Activated naive CD8-positive, alpha-beta T cell (primary cell): ENCODE measurements around the gene TRIM44.
"Not testable (repeated sequence)": the region's sequence is repeated elsewhere in the genome, so short reads cannot be mapped to it uniquely, and the experiment has no call there.

Experiments used
- H3K27ac Mint-ChIP-seq: one replicate; pipeline ENCODE4 v1.8.0; 2021; ENCODE audit warnings: mixed read lengths
- H3K27me3 Mint-ChIP-seq: one replicate; pipeline ENCODE4 v1.8.0; 2021; ENCODE audit warnings: mixed read lengths
- H3K36me3 Mint-ChIP-seq: one replicate; pipeline ENCODE4 v1.8.0; 2021; ENCODE audit warnings: mixed read lengths
- H3K4me1 Mint-ChIP-seq: one replicate; pipeline ENCODE4 v1.8.0; 2021; ENCODE audit warnings: low read depth, mixed read lengths
- H3K4me3 Mint-ChIP-seq: one replicate; pipeline ENCODE4 v1.8.0; 2021; ENCODE audit warnings: mild to moderate bottlenecking, mixed read lengths
- H3K9me3 Mint-ChIP-seq: one replicate; pipeline ENCODE4 v1.8.0; 2021; ENCODE audit warnings: low read depth, mixed read lengths

The TRIM44 gene

GRCh38 chr11:35855671-35856070 is 193.1 kb downstream of the TRIM44 start:
- Mint-ChIP-seq H3K27me3 (no peaks in the 10 kb centered on the region), H3K36me3 (no peaks in the 10 kb centered on the region), H3K4me3 (no peak overlapping the region), H3K4me1 (no peaks in the 10 kb centered on the region), H3K9me3 (no peaks in the 10 kb centered on the region), H3K27ac (no peak overlapping the region)

- Mint-ChIP-seq H3K4me3 (no peak overlapping the region), H3K4me1 (no peaks in the 10 kb centered on the region), H3K36me3 (no peaks in the 10 kb centered on the region), H3K9me3 (no peaks in the 10 kb centered on the region), H3K27ac (no peak overlapping the region), H3K27me3 (no peaks in the 10 kb centered on the region)
These were observed 193.7 kb downstream of the TRIM44 start for GRCh38 chr11:35856259-35856658.

GRCh38 chr11:35856756-35857155 is 194.2 kb downstream of the TRIM44 start:
- H3K27ac Mint-ChIP-seq: no peak overlapping the region
- no peaks in the 10 kb centered on the region for H3K4me1 Mint-ChIP-seq
- H3K9me3 Mint-ChIP-seq: no peaks in the 10 kb centered on the region
- no peak overlapping the region for H3K4me3 Mint-ChIP-seq
- no peaks in the 10 kb centered on the region for H3K36me3 Mint-ChIP-seq
- peaks cover 2% of the 10 kb centered on the region for H3K27me3 Mint-ChIP-seq

- Mint-ChIP-seq H3K4me1 (no peaks in the 10 kb centered on the region), H3K27me3 (peaks cover 3% of the 10 kb centered on the region), H3K9me3 (no peaks in the 10 kb centered on the region), H3K4me3 (no peak overlapping the region), H3K36me3 (no peaks in the 10 kb centered on the region), H3K27ac (no peak overlapping the region)
These were observed 195.3 kb downstream of the TRIM44 start for GRCh38 chr11:35857922-35858321.

GRCh38 chr11:35859301-35859700 is 196.7 kb downstream of the TRIM44 start:
- H3K27ac Mint-ChIP-seq: no peak overlapping the region
- H3K27me3 Mint-ChIP-seq: peaks cover 8% of the 10 kb centered on the region

GRCh38 chr11:35860194-35860593 is 197.6 kb downstream of the TRIM44 start:
- not testable (repeated sequence) for H3K9me3 Mint-ChIP-seq, H3K4me3 Mint-ChIP-seq, H3K27me3 Mint-ChIP-seq, H3K4me1 Mint-ChIP-seq, H3K27ac Mint-ChIP-seq, H3K36me3 Mint-ChIP-seq

More at GRCh38 chr11:35859301-35859700, 196.7 kb downstream of the TRIM44 start:
- Mint-ChIP-seq H3K4me1 (no peaks in the 10 kb centered on the region), H3K36me3 (no peaks in the 10 kb centered on the region), H3K4me3 (no peak overlapping the region), H3K9me3 (no peaks in the 10 kb centered on the region)

- Mint-ChIP-seq H3K4me1 (no peaks in the 10 kb centered on the region), H3K4me3 (no peak overlapping the region), H3K27me3 (peaks cover 8% of the 10 kb centered on the region), H3K27ac (no peak overlapping the region), H3K36me3 (no peaks in the 10 kb centered on the region), H3K9me3 (no peaks in the 10 kb centered on the region)
These were observed 198.6 kb downstream of the TRIM44 start for GRCh38 chr11:35861191-35861590.

GRCh38 chr11:35862666-35863065 is 200.1 kb downstream of the TRIM44 start:
- H3K27ac Mint-ChIP-seq: no peak overlapping the region
- H3K27me3 Mint-ChIP-seq: peaks cover 8% of the 10 kb centered on the region
- H3K4me3 Mint-ChIP-seq: no peak overlapping the region
- no peaks in the 10 kb centered on the region for H3K4me1 Mint-ChIP-seq
- no peaks in the 10 kb centered on the region for H3K36me3 Mint-ChIP-seq
- H3K9me3 Mint-ChIP-seq: no peaks in the 10 kb centered on the region

- no peak overlapping the region for H3K27ac Mint-ChIP-seq
- peaks cover 8% of the 10 kb centered on the region for H3K27me3 Mint-ChIP-seq
- H3K4me3 Mint-ChIP-seq: no peak overlapping the region
- no peaks in the 10 kb centered on the region for H3K36me3 Mint-ChIP-seq
- H3K4me1 Mint-ChIP-seq: no peaks in the 10 kb centered on the region
- H3K9me3 Mint-ChIP-seq: peaks cover 11% of the 10 kb centered on the region
These were observed 201.6 kb downstream of the TRIM44 start for GRCh38 chr11:35864131-35864530.

GRCh38 chr11:35866601-35867000 is 204.0 kb downstream of the TRIM44 start:
- no peaks in the 10 kb centered on the region for H3K4me1 Mint-ChIP-seq
- H3K27ac Mint-ChIP-seq: no peak overlapping the region
- no peak overlapping the region for H3K4me3 Mint-ChIP-seq
- no peaks in the 10 kb centered on the region for H3K36me3 Mint-ChIP-seq
- H3K27me3 Mint-ChIP-seq: peaks cover 8% of the 10 kb centered on the region
- peaks cover 16% of the 10 kb centered on the region for H3K9me3 Mint-ChIP-seq
